SHP77 treated with DMSO at 0.1 percent for 48 hours (cell line): ENCODE measurements around the gene DEGS1.

Experiments used
- DNase-seq: peaks from one replicate; lab custom pipeline; 2025; lab: John Stamatoyannopoulos, UW

Gene DEGS1

DNA sequence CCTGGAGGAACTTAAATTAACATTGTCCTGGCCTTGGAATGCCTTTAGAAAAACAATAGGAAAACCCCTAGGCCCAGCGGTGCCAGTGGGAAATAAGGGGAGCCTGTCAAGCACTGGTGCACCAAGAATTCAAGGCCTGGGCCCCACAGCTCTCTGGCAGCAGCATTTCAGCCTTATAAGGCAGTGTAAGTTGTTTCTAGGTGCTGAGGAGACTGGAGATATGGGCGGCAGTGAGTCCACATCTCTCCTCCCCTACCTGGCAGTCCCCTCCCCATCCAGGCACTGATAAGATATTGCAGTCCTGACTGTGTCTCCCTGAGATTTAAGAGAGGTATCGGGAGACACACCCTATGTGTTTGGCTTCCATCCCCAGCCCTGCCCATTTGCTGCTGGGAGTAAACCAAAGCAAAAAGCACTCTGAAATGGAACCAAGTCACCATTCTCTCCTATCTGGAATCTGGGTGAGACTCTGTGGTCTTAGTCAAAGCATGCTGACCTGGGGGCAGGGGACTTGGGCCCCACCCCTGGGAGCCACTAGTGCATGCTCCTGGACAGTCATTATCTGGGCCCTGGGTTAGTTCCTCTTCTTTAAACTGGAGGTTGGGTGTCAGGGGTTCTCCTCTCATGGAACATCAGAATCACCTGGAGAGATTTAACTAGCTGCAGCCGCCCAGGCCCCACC lies 30.5 kb downstream of the DEGS1 start:
- no peak for DNase-seq

GRCh38 chr1:224216382-224216781 lies 33.3 kb downstream of the DEGS1 start:
- no peak for DNase-seq

- DNase-seq: no peak
Measured at GRCh38 chr1:224217655-224218623, 34.9 kb downstream of the DEGS1 start.

- DNase-seq: no peak
Measured at GRCh38 chr1:224219011-224219611, 36.1 kb downstream of the DEGS1 start.

- DNase-seq: no peak
Measured at GRCh38 chr1:224219612-224220059, 36.6 kb downstream of the DEGS1 start.

- DNase-seq: no peak
Measured at GRCh38 chr1:224223819-224224714, 41.0 kb downstream of the DEGS1 start.

GRCh38 chr1:224226849-224227502 lies 43.9 kb downstream of the DEGS1 start:
- no peak for DNase-seq

- no peak for DNase-seq
Measured at GRCh38 chr1:224234017-224234416, 51.0 kb downstream of the DEGS1 start.

GRCh38 chr1:224235813-224236493 lies 52.9 kb downstream of the DEGS1 start:
- no peak for DNase-seq

- no peak for DNase-seq
Measured at GRCh38 chr1:224237119-224237881, 54.3 kb downstream of the DEGS1 start.

DNA sequence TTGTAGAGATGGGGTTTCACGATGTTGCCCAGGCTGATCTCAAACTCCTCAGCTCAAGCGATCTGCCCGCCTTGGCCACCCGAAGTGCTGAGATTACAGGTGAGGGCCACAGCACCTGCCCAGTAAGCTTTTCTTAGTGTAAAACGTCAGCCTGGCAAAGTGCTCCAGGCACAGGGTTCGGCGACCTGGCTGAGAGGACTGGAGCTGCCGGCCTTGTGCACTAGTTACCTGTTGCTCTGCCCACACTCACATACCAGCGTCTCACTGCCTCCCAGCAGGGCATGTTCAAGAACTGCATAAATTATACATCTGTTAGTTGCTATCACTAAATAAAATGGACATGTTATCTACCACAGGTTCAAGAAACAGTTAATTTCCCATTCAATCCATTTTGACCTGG lies 55.2 kb downstream of the DEGS1 start:
- DNase-seq: no peak

- no peak for DNase-seq
Measured at GRCh38 chr1:224238756-224239155, 55.7 kb downstream of the DEGS1 start.
